Right kidney (tissue), 1 donor: Measurements from ENCODE around the gene SLC22A25.
A peak's percentile ranks its signal among the peaks of the same experiment; 100 is the strongest.
"Not testable (repeated sequence)": the region's sequence is repeated elsewhere in the genome, so short reads cannot be mapped to it uniquely, and the experiment has no call there.

Experiments
- DNase-seq: peaks from one replicate; pipeline ENCODE4 v3.0.0-alpha.2; 2016

The SLC22A25 gene

GRCh38 chr11:63235471-63236461 lies 7.6 kb downstream of the SLC22A25 start:
- not testable (repeated sequence) for DNase-seq

GRCh38 chr11:63229815-63230214 lies 13.6 kb downstream of the SLC22A25 start:
- no peak for DNase-seq

GRCh38 chr11:63227521-63228107 lies 15.8 kb downstream of the SLC22A25 start:
- no peak for DNase-seq

- no peak for DNase-seq
Measured at GRCh38 chr11:63226488-63227114, 16.8 kb downstream of the SLC22A25 start.

GRCh38 chr11:63214093-63214492 lies 29.3 kb downstream of the SLC22A25 start:
- no peak for DNase-seq

GRCh38 chr11:63212742-63213141 lies 30.7 kb downstream of the SLC22A25 start:
- DNase-seq: peak; percentile 29

- DNase-seq: no peak
Measured at GRCh38 chr11:63210111-63210510, 33.3 kb downstream of the SLC22A25 start.
